HEK293T (cell line): Measurements from ENCODE around the gene ALK.

ENCODE experiments used
- CTCF ChIA-PET: fragments of 350-600 bp; formaldehyde crosslinking; extraction: SDS; loops from one replicate; lab custom pipeline; 2021; ENCODE audit warnings: antibody characterized with exemption, inconsistent platforms; lab: Yijun Ruan, JAX
- POLR2A ChIA-PET: fragments of 350-600 bp; formaldehyde crosslinking; extraction: SDS; loops from one replicate; lab custom pipeline; 2020; ENCODE audit warnings: antibody characterized with exemption, inconsistent platforms; lab: Yijun Ruan, JAX
- DNase-seq: peaks from one replicate; pipeline ENCODE4 v3.0.0; 2012; ENCODE audit warnings: mixed read lengths; ENCODE audit errors: extremely low spot score
- ARNT ChIP-seq: fragments of 450-650 bp; IDR thresholded peaks from 2 replicates; pipeline ENCODE4 v1.6.1; 2017; ENCODE audit warnings: mild to moderate bottlenecking
- BHLHE40 ChIP-seq: fragments of 450-650 bp; IDR thresholded peaks from 2 replicates; pipeline ENCODE4 v1.6.1; 2016; ENCODE audit warnings: mild to moderate bottlenecking, moderate library complexity, borderline replicate concordance
- CTBP1 ChIP-seq: fragments of 450-650 bp; IDR thresholded peaks from 2 replicates; pipeline ENCODE4 v1.6.1; 2016; ENCODE audit warnings: borderline replicate concordance
- ELF4 ChIP-seq: fragments of 450-650 bp; IDR thresholded peaks from 2 replicates; pipeline ENCODE4 v1.6.1; 2017; ENCODE audit warnings: antibody characterized with exemption
- FOXA1 ChIP-seq: fragments of 450-650 bp; IDR thresholded peaks from 2 replicates; pipeline ENCODE4 v1.6.1; 2016; ENCODE audit warnings: mild to moderate bottlenecking
- FOXK2 ChIP-seq: fragments of 450-650 bp; IDR thresholded peaks from 2 replicates; pipeline ENCODE4 v1.6.1; 2016; ENCODE audit warnings: mild to moderate bottlenecking
- FOXM1 ChIP-seq: fragments of 450-650 bp; IDR thresholded peaks from 2 replicates; pipeline ENCODE4 v1.6.1; 2017; ENCODE audit warnings: mild to moderate bottlenecking, borderline replicate concordance
- HDGF ChIP-seq: fragments of 450-650 bp; IDR thresholded peaks from 2 replicates; pipeline ENCODE4 v1.6.1; 2017; ENCODE audit warnings: antibody characterized with exemption, borderline replicate concordance
- L3MBTL2 ChIP-seq: fragments of 450-650 bp; conservative IDR thresholded peaks from 2 replicates; pipeline ENCODE4 v1.6.1; 2016; ENCODE audit warnings: mild to moderate bottlenecking
- LEF1 ChIP-seq: fragments of 450-650 bp; IDR thresholded peaks from 2 replicates; pipeline ENCODE4 v1.6.1; 2017; ENCODE audit warnings: mild to moderate bottlenecking, borderline replicate concordance
- NFRKB ChIP-seq: fragments of 450-650 bp; IDR thresholded peaks from 2 replicates; pipeline ENCODE4 v1.6.1; 2016; ENCODE audit warnings: mild to moderate bottlenecking, moderate library complexity
- PKNOX1 ChIP-seq: fragments of 450-650 bp; IDR thresholded peaks from 2 replicates; pipeline ENCODE4 v1.6.1; 2016
- SP1 ChIP-seq: fragments of 450-650 bp; IDR thresholded peaks from 2 replicates; pipeline ENCODE4 v1.6.1; 2017
- SUZ12 ChIP-seq: fragments of 450-650 bp; IDR thresholded peaks from 2 replicates; pipeline ENCODE4 v1.6.1; 2016; ENCODE audit warnings: mild to moderate bottlenecking
- TARDBP ChIP-seq: fragments of 450-650 bp; IDR thresholded peaks from 2 replicates; pipeline ENCODE4 v1.6.1; 2016
- ZNF384 ChIP-seq: fragments of 450-650 bp; IDR thresholded peaks from 2 replicates; pipeline ENCODE4 v1.6.1; 2016

ALK gene

GRCh38 chr2:29663268-29663667 is 258.1 kb downstream of the ALK start:
- no peak for DNase-seq
- ChIA-PET CTCF (interaction anchor here (0.6 kb wide), 1 partner anchor 1454 kb away, joined by 3 read pairs; no protein-coding TSS in a partner anchor), POLR2A (no interaction called here)
- TF ChIP-seq SP1: no peak
- no peak for TF ChIP-seq FOXK2
- no peak for TF ChIP-seq ARNT
- TF ChIP-seq ELF4: no peak
- TF ChIP-seq HDGF: no peak
- no peak for TF ChIP-seq CTBP1
- no peak for TF ChIP-seq LEF1
- no peak for TF ChIP-seq BHLHE40
- no peak for TF ChIP-seq L3MBTL2
- TF ChIP-seq ZNF384: no peak
- TF ChIP-seq FOXM1: no peak
- no peak for TF ChIP-seq NFRKB
- no peak for TF ChIP-seq TARDBP
- TF ChIP-seq SUZ12: no peak

GRCh38 chr2:29662861-29663260 is 258.5 kb downstream of the ALK start:
- TF ChIP-seq BHLHE40: no peak
- TF ChIP-seq PKNOX1: no peak
- no peak for TF ChIP-seq SP1
- TF ChIP-seq FOXM1: no peak
- no peak for TF ChIP-seq FOXK2
- no peak for TF ChIP-seq ELF4
- TF ChIP-seq ARNT: no peak
- no peak for TF ChIP-seq FOXA1
- ChIA-PET POLR2A (no interaction called here), CTCF (interaction anchor here (0.6 kb wide), 1 partner anchor 1454 kb away, joined by 3 read pairs; no protein-coding TSS in a partner anchor)
- DNase-seq: no peak

GRCh38 chr2:29660201-29660600 is 261.2 kb downstream of the ALK start:
- ChIA-PET CTCF (no interaction called here), POLR2A (no interaction called here)
- no peak for DNase-seq
- no peak for TF ChIP-seq ELF4
- TF ChIP-seq TARDBP: no peak

- CTCF ChIA-PET: no interaction called here
- TF ChIP-seq BHLHE40: no peak
- no peak for TF ChIP-seq FOXA1
- TF ChIP-seq SP1: no peak
- POLR2A ChIA-PET: no interaction called here
- DNase-seq: no peak
These were observed 262.2 kb downstream of the ALK start for GRCh38 chr2:29659178-29659577.

GRCh38 chr2:29657674-29658073 is 263.7 kb downstream of the ALK start:
- POLR2A ChIA-PET: no interaction called here
- DNase-seq: no peak
- CTCF ChIA-PET: no interaction called here
- TF ChIP-seq CTBP1 (no peak), FOXA1 (no peak), FOXM1 (no peak), SUZ12 (no peak), FOXK2 (no peak), L3MBTL2 (no peak), NFRKB (no peak), ELF4 (no peak), ARNT (no peak), HDGF (no peak), TARDBP (no peak), BHLHE40 (no peak), ZNF384 (no peak), SP1 (no peak), PKNOX1 (no peak), LEF1 (no peak)

- DNase-seq: no peak
- CTCF ChIA-PET: no interaction called here
- no peak for TF ChIP-seq L3MBTL2
- no peak for TF ChIP-seq ELF4
- no peak for TF ChIP-seq ZNF384
- no peak for TF ChIP-seq NFRKB
- POLR2A ChIA-PET: no interaction called here
These were observed 265.8 kb downstream of the ALK start for GRCh38 chr2:29655391-29656086.

GRCh38 chr2:29650631-29651097 is 270.7 kb downstream of the ALK start:
- TF ChIP-seq ZNF384 (no peak), SUZ12 (no peak), ELF4 (no peak), LEF1 (no peak), L3MBTL2 (no peak), FOXM1 (no peak), FOXA1 (no peak), FOXK2 (no peak), SP1 (no peak), NFRKB (no peak), TARDBP (no peak), CTBP1 (no peak), BHLHE40 (no peak), ARNT (no peak), PKNOX1 (no peak), HDGF (no peak)
- CTCF ChIA-PET: no interaction called here
- POLR2A ChIA-PET: no interaction called here
- no peak for DNase-seq
